Caco-2 (cell line): ENCODE data around the gene TMEFF2. TPM values are rescaled to one million over a fixed set of nuclear protein-coding genes. Genes with fewer than 3 reads are reported as not detected.

Source experiments
- BruUV-seq: library from RNA; stranded (reverse); fragments of 400-500 nt; replicated peaks from 2 replicates; lab custom pipeline; 2021; lab: Mats Ljungman, UMichigan
- CTCF ChIA-PET: fragments of 300-600 bp; sonication (Branson Sonifier 250); formaldehyde crosslinking; loops from one replicate; lab custom pipeline; 2022; ENCODE audit warnings: antibody characterized with exemption; lab: Charles Lee
- POLR2A ChIA-PET: fragments of 300-600 bp; sonication (Branson Sonifier 250); formaldehyde crosslinking; loops from one replicate; lab custom pipeline; 2022; ENCODE audit warnings: antibody characterized with exemption; lab: Charles Lee
- DNase-seq, 2 experiments: peaks; one replicate each; pipeline versions ENCODE4 v3.0.0 to v3.0.0-alpha.2; 2020 to 2022
- H3K27me3 ChIP-seq: replicated peaks from 2 replicates; pipeline ENCODE4 v1.6.0; 2011; ENCODE audit warnings: low read length; ENCODE audit not compliant: control insufficient read depth, insufficient read depth
- H3K36me3 ChIP-seq: 2 replicates; pipeline ENCODE4 v1.5.1; 2011; ENCODE audit warnings: low read length; ENCODE audit not compliant: control insufficient read depth, insufficient read depth
- H3K4me1 ChIP-seq: fragments of 250-450 bp; sonication (Bioruptor Pico); 2 replicates; pipeline ENCODE4 v1.5.1; 2020; ENCODE audit warnings: mild to moderate bottlenecking
- H3K4me3 ChIP-seq: 2 replicates; pipeline ENCODE4 v1.5.1; 2011; ENCODE audit warnings: low read depth, mild to moderate bottlenecking, control low read depth, low read length
- H3K9me3 ChIP-seq: fragments of 250-450 bp; sonication (Bioruptor Pico); 2 replicates; pipeline ENCODE4 v1.5.1; 2020; ENCODE audit warnings: mild to moderate bottlenecking, moderate library complexity
- H3K27ac Mint-ChIP-seq: one replicate; pipeline ENCODE4 v1.8.0; 2022; ENCODE audit warnings: mixed read lengths; ENCODE audit not compliant: unreplicated experiment
- H3K27me3 Mint-ChIP-seq: one replicate; pipeline ENCODE4 v1.8.0; 2022; ENCODE audit warnings: mixed read lengths; ENCODE audit not compliant: insufficient read depth, unreplicated experiment
- H3K36me3 Mint-ChIP-seq: one replicate; pipeline ENCODE4 v1.8.0; 2022; ENCODE audit warnings: mild to moderate bottlenecking, mixed read lengths; ENCODE audit not compliant: insufficient read depth, unreplicated experiment
- H3K4me1 Mint-ChIP-seq: one replicate; pipeline ENCODE4 v1.8.0; 2022; ENCODE audit warnings: low read depth, mixed read lengths; ENCODE audit not compliant: unreplicated experiment
- H3K4me3 Mint-ChIP-seq: one replicate; pipeline ENCODE4 v1.8.0; 2022; ENCODE audit warnings: mild to moderate bottlenecking, moderate library complexity, mixed read lengths; ENCODE audit not compliant: unreplicated experiment
- H3K9me3 Mint-ChIP-seq: one replicate; pipeline ENCODE4 v1.8.0; 2022; ENCODE audit warnings: mixed read lengths; ENCODE audit not compliant: unreplicated experiment
- CTCF ChIP-seq, 2 experiments: fragments of 200-600 bp in 1 of 2; IDR thresholded peaks; 1 replicate in 1 of 2; 2 replicates in 1 of 2; pipeline versions ENCODE4 v1.5.1 to v1.8.0; 2011 to 2022; ENCODE audit warnings: antibody characterized with exemption in 1 of 2, control low read depth in 1 of 2, inconsistent platforms in 1 of 2, low read depth in 1 of 2, low read length in 1 of 2, mild to moderate bottlenecking in 1 of 2, moderate library complexity in 1 of 2; ENCODE audit not compliant: insufficient read depth in 1 of 2, severe bottlenecking in 1 of 2, unreplicated experiment in 1 of 2
- intact Hi-C: fragments of 100-400 bp; cut with micrococcal nuclease; formaldehyde crosslinking; loops from one replicate; pipeline ENCODE4 v1.10.0; 2022; ENCODE audit not compliant: unreplicated experiment
- total RNA-seq: library from RNA; stranded (reverse); gene quantifications from 2 replicates; pipeline ENCODE4 v1.2.3, GENCODE V29; 2022

TMEFF2 gene
- total RNA-seq, 1 experiment from 2014 or later: not detected

DNA sequence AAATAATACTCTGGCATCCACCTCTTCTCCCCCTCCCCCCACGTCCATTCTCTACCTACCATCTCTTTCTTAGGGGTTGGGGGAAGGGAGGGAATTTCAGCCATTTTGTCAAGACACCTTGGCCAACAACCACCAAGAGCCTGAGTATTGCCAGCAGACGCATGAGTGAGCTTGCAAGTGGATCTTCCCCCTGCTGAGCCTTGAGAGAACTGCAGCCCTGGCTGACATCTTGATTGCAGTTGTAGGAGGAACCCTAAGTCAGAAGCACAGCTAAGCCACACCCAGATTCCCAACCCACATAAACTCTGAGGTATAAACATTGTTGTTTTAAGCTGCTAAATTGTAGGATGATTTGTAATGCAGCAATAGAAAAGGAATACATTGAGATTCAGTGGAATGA is 165.6 kb downstream of the TMEFF2 start:
- intact Hi-C loops: loop anchor here (1.0 to 5.0 kb wide), 3 partner anchors 162 to 474 kb away; no protein-coding TSS in a partner anchor
- no peaks in the 10 kb centered on the region for H3K36me3 ChIP-seq
- no peak overlapping the region for H3K4me3 ChIP-seq
- H3K4me1 ChIP-seq: no peaks in the 10 kb centered on the region
- ChIA-PET CTCF (interaction anchor here (1.5 kb wide), 1 partner anchor 134 kb away, joined by 7 read pairs; no protein-coding TSS in a partner anchor), POLR2A (no interaction called here)
- Mint-ChIP-seq H3K27me3 (peaks cover 4% of the 10 kb centered on the region), H3K9me3 (no peaks in the 10 kb centered on the region), H3K27ac (no peak overlapping the region), H3K4me1 (no peaks in the 10 kb centered on the region), H3K4me3 (no peak overlapping the region), H3K36me3 (no peaks in the 10 kb centered on the region)
- peak; percentile 38 to 42 for TF ChIP-seq CTCF (IDR thresholded peaks at IDR 0.05; ENCODE audit: insufficient read depth in 1 of 2, low read depth in 1 of 2, low read length in 1 of 2, severe bottlenecking in 1 of 2, unreplicated experiment in 1 of 2)
- H3K9me3 ChIP-seq: no peaks in the 10 kb centered on the region; the same call in 1 of the 2 replicates
- BruUV-seq: no TSS peak
- no peaks in the 10 kb centered on the region for H3K27me3 ChIP-seq
- peak; percentile 56 to 58 for DNase-seq

GRCh38 chr2:192026825-192027120 is 168.0 kb downstream of the TMEFF2 start:
- Mint-ChIP-seq H3K9me3 (no peaks in the 10 kb centered on the region), H3K4me3 (no peak overlapping the region), H3K27me3 (peaks cover 4% of the 10 kb centered on the region), H3K27ac (no peak overlapping the region), H3K36me3 (no peaks in the 10 kb centered on the region), H3K4me1 (no peaks in the 10 kb centered on the region)
- BruUV-seq: no TSS peak
- CTCF ChIA-PET: no interaction called here
- POLR2A ChIA-PET: no interaction called here
- Histone ChIP-seq H3K4me3 (no peak overlapping the region), H3K4me1 (no peaks in the 10 kb centered on the region), H3K27me3 (no peaks in the 10 kb centered on the region), H3K9me3 (no peaks in the 10 kb centered on the region; the same call in 1 of the 2 replicates), H3K36me3 (no peaks in the 10 kb centered on the region)
- intact Hi-C loops: loop anchor here (5.0 kb wide), 1 partner anchor 159 kb away; no protein-coding TSS in a partner anchor
- TF ChIP-seq CTCF (IDR thresholded peaks at IDR 0.05; ENCODE audit: insufficient read depth in 1 of 2, low read depth in 1 of 2, low read length in 1 of 2, severe bottlenecking in 1 of 2, unreplicated experiment in 1 of 2): no peak
- no peak for DNase-seq

DNA sequence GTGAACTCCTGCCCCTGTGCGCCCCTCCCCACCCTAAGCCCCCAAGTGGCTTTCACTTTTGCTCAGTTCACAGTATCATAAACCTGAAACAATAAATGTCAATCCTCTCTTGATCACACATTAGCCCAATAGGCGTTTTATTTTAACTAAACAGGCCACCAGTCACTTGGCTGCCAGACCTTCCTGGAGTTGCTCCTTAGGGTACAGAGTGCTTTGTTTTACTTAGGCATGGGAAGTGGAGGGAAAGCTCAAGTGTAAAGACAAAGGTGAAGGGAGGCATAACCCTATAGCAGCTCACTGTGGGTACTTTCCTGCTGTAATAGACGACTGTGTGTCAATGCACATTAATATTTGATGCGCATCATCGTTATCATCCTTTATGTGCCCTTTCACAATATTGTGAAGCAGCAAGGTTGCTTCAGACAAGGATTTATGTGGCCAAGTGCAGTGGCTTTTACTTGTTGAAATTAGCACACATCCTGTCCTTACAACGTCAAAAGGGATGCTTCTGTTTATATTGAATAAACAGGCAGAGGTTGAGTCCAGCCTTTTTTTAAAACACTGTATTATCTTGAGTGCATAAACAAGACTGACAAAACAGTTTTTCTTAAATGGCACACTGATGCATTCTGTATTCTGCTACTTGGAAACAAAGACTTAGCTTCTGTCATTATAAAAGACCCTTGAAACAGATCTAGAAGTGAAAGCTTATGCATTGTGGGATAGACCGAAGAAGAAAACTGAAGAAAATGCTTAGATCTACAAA is 168.5 kb downstream of the TMEFF2 start:
- H3K27me3 ChIP-seq: no peaks in the 10 kb centered on the region
- no peaks in the 10 kb centered on the region for H3K36me3 Mint-ChIP-seq
- CTCF ChIA-PET: no interaction called here
- BruUV-seq: no TSS peak
- no peaks in the 10 kb centered on the region for H3K9me3 Mint-ChIP-seq
- no peaks in the 10 kb centered on the region for H3K4me1 ChIP-seq
- no peak overlapping the region for H3K4me3 ChIP-seq
- H3K4me3 Mint-ChIP-seq: no peak overlapping the region
- H3K9me3 ChIP-seq: no peaks in the 10 kb centered on the region; the same call in 1 of the 2 replicates
- DNase-seq: no peak
- TF ChIP-seq CTCF (IDR thresholded peaks at IDR 0.05; ENCODE audit: insufficient read depth in 1 of 2, low read depth in 1 of 2, low read length in 1 of 2, severe bottlenecking in 1 of 2, unreplicated experiment in 1 of 2): no peak
- H3K4me1 Mint-ChIP-seq: no peaks in the 10 kb centered on the region
- peaks cover 4% of the 10 kb centered on the region for H3K27me3 Mint-ChIP-seq
- no peaks in the 10 kb centered on the region for H3K36me3 ChIP-seq
- intact Hi-C loops: loop anchor here (5.0 kb wide), 1 partner anchor 159 kb away; no protein-coding TSS in a partner anchor
- H3K27ac Mint-ChIP-seq: no peak overlapping the region
- POLR2A ChIA-PET: no interaction called here
